ENCODE data around the gene CD48.
"Not testable (repeated sequence)": the region's sequence is repeated elsewhere in the genome, so short reads cannot be mapped to it uniquely, and the experiment has no call there.

The CD48 gene

DNA sequence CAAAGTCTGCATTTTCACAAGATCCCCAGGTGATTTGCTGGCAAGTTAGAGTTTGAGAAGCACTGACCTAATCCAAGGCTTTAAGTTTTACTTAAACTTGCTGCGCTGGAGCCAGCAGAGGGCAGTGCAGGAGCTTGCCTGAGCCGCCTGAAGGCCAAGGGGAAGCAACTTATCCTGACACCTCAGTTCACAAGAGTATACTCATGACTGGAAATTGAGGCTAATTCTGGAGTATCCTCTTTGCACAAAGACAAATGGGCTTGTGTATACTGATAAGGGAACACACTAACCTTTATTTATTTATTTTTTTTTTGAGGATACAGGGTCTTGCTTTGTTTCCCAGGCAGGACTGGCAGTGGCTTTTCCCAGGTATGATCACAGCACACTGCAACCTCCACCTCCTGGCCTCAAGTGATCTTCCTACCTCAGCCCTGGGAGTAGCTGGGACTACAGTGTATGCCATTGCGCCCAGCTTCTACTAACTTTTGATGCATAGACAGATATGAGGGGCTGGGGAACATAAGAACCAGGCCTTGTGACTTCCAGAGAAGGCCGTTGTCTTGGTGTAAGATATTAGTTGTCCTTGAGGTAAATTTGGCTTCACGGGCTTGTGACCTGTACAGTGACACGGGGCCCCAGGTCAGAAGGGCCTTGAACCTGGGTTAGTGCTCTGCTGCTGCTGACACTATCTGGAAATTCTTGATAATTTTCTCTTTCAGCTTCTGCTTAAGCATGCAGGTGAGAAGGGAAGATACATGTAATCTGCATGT, 35.8 kb downstream of the CD48 start:
- peak; percentile 70 to 74 for DNase-seq

GRCh38 chr1:160674415-160674814, 37.2 kb downstream of the CD48 start:
- DNase-seq = no peak

DNA sequence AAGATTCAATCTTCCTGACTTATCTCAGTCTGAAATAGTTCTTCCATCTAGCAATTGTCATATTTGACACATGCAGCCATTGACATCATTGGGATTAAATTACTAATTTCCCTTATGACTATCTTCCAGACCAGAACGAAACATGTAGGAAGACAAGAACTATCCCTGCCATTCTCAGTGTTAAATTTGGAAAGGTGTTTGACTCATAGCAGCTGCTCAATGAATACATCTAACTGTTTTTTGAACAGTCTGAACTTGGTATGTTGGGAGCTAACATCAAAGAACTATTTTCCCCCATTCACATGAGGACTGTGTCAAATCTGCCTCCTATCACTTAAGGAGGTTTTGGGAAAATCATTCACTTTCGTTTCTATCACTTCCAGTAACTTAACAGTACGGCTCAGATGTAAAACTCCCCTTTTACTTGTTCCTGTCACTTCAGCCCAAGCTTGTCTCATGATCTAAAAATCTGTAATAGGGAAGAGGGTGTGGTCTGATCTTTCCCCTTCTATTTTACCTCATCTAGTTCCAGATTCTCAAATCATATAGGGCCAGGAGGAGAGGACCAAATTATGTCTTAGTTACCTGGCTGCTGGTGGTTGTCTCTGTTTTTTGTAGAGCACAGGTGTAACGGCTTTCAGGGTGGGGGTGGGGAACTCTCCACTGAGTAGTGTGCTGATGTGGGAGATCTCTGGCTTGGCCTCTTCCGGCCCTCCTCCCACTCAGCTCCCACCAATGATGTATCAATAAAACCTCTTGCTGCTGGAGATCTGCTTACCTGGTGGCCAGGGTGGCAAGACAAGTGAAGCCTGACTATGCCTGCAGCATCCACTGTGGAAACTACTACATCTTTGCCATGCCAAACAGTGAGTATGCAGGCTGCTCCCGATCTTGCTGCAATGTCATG, 38.6 kb downstream of the CD48 start:
- peak in 1 of 2 experiments; percentile 21 for DNase-seq

DNA sequence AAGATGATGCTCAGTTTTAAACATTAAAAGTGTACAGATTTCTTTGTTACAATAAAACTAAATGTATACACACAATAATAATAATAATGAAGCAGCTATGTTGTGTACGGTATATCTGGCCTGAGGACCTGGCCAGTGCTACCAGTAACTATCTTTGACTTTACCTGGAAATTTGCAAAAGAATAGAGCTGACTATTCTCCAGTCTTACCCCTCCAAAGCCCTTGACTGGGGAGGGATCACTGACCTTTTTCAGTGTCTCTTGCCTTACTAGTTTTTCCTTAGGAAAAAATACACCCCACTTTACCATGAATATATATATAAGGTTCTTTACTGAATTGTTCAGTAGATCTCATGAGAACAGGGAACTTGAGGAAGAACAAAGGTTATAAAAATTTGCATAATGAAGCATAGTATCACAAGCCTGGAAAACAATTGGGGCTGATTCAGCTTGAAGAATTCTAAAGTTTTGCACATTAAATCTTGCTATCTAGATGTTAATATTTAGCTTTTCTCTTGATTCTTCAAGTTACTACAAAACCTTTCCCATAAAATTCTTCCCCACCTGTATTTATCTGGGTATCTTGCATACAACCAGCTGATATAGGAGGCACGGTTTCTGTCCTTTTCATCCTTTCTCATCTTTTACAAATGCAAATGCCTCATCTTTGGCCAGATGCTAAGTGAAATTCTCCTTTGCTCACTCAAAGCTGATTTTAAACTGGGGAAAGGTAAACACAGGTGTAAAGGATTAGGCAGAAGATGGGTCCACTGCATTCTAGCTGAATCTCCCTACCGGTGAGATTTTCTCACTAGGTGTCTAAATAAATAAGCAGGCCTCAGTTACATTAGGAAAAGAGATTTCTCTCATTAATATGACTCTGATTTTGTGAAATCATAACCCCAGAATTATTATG, 39.8 kb downstream of the CD48 start:
- DNase-seq = no peak

- DNase-seq = no peak
Measured at GRCh38 chr1:160670701-160671100, 40.9 kb downstream of the CD48 start.

DNA sequence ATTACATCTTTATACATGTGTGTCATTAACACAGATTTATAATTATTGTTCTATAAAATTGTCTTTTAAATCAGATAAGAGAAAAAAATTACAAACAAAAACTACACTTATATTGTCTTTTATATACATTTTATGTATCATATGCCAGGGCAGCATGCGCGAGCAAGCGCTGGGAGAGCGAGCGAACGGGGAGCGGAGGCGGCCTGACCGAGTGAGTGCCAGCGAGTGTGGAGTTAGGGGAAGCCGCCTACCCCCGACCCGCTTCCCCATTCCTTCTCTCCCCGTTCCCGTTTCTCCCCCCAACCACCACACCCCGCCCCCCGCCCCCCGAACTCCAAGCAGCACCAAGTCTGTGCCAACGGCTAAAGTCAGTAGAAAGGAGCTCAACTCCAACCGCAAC, 41.8 kb downstream of the CD48 start:
- no peak for DNase-seq

GRCh38 chr1:160669276-160669675, 42.3 kb downstream of the CD48 start:
- no peak for DNase-seq

DNA sequence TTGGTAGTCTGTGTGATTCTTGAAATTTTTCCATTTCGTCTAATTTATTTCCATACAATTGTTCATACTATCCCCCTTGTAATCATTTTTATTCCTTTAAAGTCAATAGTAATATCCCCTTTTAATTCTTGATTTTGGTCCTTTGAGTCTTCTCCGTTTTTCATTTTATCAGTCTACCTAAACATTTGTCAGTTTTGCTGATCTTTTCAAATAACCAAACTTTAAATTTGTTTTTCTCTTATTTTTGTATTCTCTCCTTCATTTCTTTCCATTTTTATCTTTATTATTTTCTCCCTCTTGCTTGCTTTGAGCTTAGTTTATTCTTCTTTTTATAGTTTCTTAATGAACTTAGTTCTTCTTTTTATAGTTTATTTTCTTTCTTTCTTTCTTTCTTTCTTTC, 43.7 kb downstream of the CD48 start:
- DNase-seq = no peak

DNA sequence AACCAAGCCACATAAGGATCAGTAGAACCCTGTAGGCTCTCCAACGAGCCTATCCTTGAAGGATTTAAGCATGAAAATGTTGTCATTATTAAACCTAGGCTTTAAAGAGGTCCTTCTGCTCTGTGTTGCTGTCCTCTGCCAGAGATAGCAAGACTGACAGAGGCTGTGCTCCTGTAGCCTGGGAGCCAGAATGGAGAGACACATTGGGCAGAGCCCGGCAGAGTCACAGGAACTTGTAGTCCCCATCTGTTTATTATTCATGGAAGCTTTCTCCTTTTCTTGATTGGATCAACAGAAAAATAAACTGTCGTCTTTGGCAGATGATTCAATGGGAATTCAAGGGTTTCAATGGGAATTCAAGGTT, 45.6 kb downstream of the CD48 start:
- DNase-seq = no peak

- DNase-seq = no peak
Measured at GRCh38 chr1:160665330-160666078, 46.1 kb downstream of the CD48 start.

GRCh38 chr1:160664573-160665051, 47.0 kb downstream of the CD48 start:
- DNase-seq = peak in 1 of 2 experiments; percentile 27

DNA sequence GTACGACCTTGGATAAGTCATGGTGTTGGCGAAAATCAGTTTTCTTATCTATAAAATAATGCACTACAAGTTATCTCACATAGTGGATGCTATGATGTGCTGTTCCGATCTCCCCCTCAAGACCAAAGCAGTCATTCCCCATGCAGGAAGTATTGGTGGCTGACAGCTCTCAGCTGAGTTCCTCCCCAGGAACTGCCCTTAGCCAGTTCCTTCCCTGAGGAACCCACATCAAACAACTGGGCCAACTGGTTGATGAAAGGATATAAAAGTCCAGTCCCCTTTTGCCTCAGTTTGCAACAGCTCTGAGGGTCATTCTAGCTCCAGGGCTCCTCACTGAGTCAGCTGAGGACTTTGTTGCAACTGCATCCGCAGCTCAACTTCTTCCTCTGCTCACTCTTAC, 48.7 kb downstream of the CD48 start:
- DNase-seq = no peak

GRCh38 chr1:160659566-160659965, 52.1 kb downstream of the CD48 start:
- DNase-seq = no peak

- DNase-seq = no peak
Measured at GRCh38 chr1:160658814-160659193, 52.8 kb downstream of the CD48 start.

DNA sequence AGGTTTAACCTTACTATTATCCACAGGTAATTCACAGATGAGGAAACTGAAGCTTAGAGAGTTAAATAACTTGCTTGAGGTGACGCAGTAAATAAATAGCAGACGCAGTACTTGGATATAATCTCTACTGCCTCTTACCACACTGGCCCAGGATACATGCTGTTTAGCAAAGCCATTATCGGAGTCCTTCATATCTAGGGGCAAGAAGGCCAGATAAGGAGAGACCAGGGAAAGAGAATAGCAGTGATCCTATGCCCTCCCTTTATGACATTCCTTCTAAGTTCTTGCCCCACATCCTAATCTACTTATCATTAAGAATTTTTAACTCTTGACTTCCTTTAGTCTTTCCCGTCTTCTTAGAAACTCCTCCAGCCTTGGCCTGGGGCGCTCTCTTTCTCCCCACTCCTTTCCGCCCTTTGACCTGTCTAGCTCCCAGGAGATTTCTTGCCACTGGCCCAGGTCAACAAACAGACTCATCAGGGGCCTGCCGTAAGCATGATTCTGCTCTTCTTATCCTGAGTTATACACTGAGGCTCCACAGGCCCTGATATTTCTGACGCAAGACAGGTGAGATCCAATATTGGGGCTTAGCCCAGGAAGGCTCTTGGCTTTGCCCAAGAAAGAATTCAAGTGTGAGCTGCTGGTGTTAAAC, 53.3 kb downstream of the CD48 start:
- DNase-seq = no peak

DNA sequence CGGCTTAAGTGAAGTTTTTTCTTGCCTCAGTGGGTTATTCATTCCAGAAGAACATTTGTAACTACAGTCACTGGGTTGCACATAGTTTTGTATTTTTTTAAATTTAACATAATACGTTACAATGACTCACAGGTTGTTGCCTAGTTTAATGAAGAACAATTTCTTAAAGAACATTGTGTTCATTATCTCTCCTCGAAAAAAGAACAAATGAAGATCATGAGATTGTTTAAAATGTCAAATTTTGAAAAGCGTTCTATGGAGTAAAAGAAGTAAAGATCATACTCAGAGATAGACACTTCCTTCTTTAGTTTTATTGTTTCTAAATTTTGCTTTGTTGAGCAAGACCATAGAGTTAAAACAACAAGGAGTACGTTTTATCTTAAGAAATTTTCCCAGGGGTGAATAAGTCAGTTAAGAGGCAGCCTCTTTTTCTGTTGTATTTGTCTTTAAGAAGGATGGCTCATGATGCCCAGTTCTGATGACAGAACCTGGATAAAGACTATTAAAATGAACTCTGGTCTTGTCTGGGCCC, 54.3 kb downstream of the CD48 start:
- DNase-seq = no peak

DNA sequence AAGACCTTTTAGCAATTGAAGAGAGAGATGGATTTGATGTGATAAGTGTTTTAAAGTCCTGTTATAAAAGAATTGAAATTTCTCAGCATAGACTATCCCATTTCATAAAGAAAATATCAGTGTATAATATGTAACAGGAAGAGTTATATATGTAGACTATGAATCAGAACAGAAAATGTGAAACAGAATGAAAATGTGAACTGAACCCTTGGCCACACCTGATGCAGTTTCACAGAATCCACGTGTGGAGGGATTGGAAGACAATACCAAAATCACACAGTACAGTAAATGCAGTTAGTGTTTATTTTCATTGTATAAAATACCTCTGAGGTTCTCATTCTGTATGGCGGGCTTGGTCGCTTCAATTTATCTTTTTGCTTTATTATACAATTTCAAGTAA, 54.9 kb downstream of the CD48 start:
- no peak for DNase-seq

DNA sequence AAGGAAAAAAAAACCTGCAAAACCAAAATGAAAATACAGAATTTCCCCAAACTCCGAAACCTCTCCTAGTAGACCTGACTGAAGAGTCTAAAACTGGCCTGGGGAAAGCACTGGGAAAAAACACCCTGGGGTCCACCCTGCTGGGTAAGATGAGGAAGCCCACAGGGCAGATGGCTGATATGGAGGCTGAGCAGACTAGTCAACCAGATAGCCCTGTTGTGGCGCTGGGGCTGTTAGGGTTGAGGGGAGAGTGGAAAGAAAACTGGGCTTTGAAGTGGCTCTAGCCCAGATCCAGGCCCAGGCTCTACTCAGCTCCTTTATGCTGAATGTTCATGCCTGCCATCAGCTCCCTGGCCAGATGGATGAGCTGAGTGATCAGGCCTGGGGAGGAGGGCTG, 58.0 kb downstream of the CD48 start:
- no peak for DNase-seq

- DNase-seq = no peak
Measured at GRCh38 chr1:160652924-160653619, 58.5 kb downstream of the CD48 start.

DNA sequence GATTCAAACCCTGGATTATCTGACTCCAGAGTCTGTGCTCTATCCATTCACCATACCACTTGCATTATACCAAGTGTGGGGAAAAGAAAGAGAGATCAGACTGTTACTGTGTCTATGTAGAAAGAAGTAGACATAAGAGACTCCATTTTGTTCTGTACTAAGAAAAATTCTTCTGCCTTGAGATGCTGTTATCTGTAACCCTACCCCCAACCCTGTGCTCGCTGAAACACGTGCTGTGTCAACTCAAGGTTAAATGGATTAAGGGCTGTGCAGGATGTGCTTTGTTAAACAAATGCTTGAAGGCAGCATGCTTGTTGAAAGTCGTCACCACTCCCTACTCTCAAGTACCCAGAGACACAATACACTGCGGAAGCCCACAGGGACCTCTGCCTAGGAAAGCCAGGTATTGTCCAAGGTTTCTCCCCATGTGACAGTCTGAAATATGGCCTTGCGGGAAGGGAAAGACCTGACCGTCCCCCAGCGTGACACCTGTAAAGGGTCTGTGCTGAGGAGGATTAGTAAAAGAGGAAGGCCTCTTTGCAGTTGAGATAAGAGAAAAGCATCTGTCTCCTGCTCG, 59.5 kb downstream of the CD48 start:
- DNase-seq = not testable (repeated sequence)

Measured in stimulated activated CD4-positive, alpha-beta T cell treated with anti-CD3 and anti-CD28 coated beads, Interleukin-4, amount 100 ng/mL, for 4 hours (primary cell).